ENCODE measurements around the gene OR10H2.
"Not testable (repeated sequence)": the region's sequence is repeated elsewhere in the genome, so short reads cannot be mapped to it uniquely, and the experiment has no call there.

Gene OR10H2

DNA sequence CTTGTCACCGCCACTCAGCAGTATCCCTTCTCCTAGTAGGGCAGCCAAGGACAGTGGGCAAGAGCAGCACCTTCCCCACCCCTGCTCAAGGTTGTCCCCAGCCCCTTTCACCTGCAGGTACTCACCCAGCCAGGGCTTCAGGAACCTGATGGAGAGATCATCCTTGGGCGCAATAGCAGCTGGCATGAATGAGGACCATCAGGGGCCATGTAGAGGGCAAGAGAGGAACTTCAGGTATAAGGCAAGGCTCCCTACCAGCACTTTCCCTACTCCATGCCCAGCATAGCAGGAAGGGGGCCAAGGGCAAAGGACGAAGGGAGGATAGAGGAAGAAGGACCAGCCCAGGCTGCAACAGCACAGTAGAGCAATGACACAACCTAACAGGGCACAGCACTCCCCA is 46.3 kb downstream of the OR10H2 start:
- not testable (repeated sequence) for DNase-seq

DNA sequence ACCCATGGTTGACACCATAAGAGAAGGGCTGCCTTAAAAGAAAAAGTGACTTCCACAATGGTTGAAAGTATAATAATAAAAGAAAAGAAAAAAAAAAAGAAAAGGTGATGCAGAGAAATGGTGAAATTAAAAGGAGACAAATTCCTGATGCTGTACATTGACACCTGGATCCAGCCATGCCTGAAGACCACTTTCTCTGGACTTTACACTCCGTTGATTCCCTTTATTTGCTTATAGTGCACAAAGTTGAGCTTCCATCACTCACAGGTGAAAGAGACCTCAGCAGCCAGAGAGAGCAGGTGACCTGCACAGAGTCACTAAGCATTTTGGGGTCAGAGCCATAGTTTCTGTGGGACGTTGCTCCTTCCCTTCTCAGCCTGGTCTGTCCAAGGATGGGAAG is 47.4 kb downstream of the OR10H2 start:
- no peak for DNase-seq

DNA sequence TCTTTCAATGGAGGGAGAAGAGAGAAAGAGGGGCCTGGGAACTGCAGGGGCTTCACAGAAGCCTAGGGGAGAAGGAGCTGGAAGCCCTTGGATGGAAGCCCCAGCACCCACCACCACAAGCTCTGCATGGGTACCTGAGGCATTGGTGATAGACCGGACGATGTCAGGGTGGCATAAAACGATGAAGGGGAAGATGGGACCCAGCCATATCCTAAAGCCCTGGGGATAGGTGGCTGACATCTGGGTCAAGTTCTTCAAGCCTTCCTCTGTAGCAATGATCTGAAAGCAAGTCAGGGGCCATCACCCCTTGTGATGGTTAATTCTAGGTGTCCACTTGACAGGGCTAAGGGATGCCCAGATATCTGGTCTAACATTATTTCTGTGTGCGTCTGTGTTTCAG is 48.4 kb downstream of the OR10H2 start:
- DNase-seq: no peak

DNA sequence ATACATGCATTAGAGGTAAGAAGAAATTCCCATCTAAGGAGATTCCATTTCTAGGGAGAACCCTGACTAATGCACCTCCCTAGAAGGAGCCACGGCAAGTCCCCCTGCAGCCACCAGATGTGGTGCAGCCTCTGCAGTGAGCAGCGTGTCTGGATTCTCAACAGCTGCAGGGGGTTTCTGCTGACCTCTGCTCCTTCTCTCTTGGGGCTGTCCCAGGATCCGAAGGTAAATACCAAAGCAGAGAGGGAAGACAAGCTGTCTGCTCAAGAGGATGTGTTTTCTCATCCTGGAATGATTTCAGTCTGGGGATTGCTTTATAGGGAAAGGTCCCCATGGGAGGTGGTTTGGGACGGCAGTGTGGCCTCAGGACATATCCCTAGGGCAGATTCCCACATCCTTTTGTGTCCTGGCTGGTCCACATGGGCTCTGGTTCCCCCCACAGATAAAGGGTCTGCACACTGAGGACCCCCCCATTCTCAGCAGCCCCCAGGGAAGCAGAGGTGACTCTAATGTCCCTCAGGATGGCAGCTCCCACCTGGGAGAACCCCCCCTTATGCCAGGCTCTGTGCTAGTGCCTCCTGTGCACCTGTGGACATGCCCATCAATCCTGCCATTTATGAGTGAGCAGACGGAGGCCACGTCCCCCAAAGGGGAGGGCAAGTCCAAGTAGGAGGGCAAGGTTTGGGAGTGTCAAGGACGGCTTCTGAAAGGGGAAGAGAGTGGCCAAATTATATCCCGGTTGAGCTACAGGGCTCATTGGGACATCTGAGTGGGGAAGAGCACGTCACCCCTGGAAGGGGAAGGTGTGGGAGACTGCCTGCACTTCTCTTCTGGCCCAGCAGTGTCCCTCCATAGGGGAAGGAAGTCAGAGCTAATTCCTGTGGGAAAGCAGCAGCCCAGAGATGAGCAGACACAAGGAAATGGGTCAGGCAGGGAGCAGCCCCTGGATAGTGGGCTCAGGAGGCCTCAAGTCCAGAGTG is 49.5 kb downstream of the OR10H2 start:
- DNase-seq: no peak

Data from CD4-positive, alpha-beta T cell treated with Interleukin-17A for 4 hours (primary cell).